ENCODE data around the gene ARL15.

Gene ARL15

DNA sequence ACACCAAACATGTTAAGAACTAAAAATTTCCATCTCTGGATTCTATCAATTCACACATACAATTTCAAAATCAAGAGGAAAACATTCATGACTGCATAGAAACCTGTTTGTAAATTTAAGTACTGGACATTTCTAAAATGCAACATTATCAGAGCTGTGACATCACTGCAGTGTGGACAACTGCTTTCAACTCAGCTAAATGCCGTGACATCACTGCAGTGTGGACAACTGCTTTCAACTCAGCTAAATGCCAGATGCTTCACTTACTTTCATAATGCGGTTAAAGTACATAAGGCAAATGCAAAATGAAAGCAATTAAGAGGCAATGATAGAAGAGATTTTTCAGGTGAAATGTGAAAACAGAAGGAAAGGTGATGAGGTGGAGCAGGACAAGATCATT is 161.5 kb downstream of the ARL15 start:
- TF ChIP-seq, protein P1, sequence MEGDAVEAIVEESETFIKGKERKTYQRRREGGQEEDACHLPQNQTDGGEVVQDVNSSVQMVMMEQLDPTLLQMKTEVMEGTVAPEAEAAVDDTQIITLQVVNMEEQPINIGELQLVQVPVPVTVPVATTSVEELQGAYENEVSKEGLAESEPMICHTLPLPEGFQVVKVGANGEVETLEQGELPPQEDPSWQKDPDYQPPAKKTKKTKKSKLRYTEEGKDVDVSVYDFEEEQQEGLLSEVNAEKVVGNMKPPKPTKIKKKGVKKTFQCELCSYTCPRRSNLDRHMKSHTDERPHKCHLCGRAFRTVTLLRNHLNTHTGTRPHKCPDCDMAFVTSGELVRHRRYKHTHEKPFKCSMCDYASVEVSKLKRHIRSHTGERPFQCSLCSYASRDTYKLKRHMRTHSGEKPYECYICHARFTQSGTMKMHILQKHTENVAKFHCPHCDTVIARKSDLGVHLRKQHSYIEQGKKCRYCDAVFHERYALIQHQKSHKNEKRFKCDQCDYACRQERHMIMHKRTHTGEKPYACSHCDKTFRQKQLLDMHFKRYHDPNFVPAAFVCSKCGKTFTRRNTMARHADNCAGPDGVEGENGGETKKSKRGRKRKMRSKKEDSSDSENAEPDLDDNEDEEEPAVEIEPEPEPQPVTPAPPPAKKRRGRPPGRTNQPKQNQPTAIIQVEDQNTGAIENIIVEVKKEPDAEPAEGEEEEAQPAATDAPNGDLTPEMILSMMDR (IDR thresholded peaks at IDR 0.05), result no peak
- no peaks in the 10 kb centered on the region for H3K27me3 ChIP-seq
- no peaks in the 10 kb centered on the region for H3K36me3 ChIP-seq
- no peak overlapping the region for H3K27ac ChIP-seq
- no peaks in the 10 kb centered on the region for H3K4me1 ChIP-seq (ENCODE audit: control insufficient read depth in 1 of 2, insufficient read depth in 1 of 2, low read depth in 1 of 2, low read length in 1 of 2)
- H3K4me3 ChIP-seq (ENCODE audit: low read depth in 1 of 2, low read length in 1 of 2), result no peak overlapping the region
- H3K9me3 ChIP-seq, result no peaks in the 10 kb centered on the region

DNA sequence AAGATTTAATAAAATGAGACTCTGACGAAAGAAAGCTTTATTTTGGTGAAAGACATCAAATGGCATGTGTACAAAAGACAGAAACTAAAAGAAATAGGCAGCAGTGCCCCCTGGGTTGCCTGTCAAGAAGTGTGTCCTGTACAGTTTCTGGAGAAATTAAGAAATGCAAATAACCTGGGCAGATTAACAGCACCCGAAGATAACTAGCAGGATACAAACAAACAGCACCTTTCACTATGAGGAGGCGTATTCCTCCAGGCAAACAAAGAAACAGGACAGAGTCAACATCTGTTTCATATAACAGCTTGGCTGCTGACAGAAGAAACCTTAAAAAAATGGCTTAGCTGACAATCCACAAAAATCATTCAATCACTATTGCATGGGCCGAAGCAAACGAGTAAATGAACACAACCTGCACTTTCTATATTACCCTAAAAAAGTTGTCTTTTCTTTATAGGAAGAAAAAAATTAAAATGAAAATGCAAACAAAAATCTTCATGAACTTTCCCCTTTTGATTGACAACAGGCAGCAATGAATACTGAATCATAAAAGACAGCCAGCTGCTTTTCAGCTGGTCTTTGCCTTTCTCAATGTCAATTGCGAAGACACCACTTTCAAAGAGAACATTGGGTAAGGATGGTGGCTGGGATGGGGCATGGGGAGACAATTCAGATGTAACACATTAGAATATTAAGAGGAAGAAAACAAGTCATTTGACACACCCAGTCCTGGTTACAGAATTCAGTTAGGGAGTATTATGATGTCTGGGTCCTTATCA is 162.1 kb downstream of the ARL15 start:
- H3K27me3 ChIP-seq, result no peaks in the 10 kb centered on the region
- H3K4me1 ChIP-seq (ENCODE audit: control insufficient read depth in 1 of 2, insufficient read depth in 1 of 2, low read depth in 1 of 2, low read length in 1 of 2), result no peaks in the 10 kb centered on the region
- no peaks in the 10 kb centered on the region for H3K36me3 ChIP-seq
- no peaks in the 10 kb centered on the region for H3K9me3 ChIP-seq
- TF ChIP-seq, protein P1 (IDR thresholded peaks at IDR 0.05), result no peak
- no peak overlapping the region for H3K27ac ChIP-seq
- H3K4me3 ChIP-seq (ENCODE audit: low read depth in 1 of 2, low read length in 1 of 2), result no peak overlapping the region

DNA sequence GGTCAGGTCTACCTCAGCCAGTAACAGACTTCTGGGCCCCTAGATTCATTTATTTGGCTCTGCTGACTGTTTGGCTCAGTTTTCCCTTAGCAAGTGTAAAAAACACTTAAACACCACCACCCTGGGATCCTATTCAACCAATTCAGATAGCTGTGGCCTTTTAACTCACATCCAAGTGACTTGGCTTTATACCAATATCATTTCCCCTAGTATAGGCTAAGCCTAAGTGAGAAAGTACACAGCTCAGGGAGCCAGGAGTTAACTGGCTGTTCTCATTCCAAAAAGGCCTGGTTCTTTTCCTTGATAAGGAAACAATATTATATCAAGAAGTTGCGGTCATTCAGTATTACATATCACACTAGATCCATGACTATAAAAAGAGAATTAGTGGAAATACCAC is 163.5 kb downstream of the ARL15 start:
- no peak overlapping the region for H3K4me3 ChIP-seq (ENCODE audit: low read depth in 1 of 2, low read length in 1 of 2)
- no peaks in the 10 kb centered on the region for H3K36me3 ChIP-seq
- H3K4me1 ChIP-seq (ENCODE audit: control insufficient read depth in 1 of 2, insufficient read depth in 1 of 2, low read depth in 1 of 2, low read length in 1 of 2), result no peaks in the 10 kb centered on the region
- H3K27ac ChIP-seq, result no peak overlapping the region
- TF ChIP-seq, protein P1 (IDR thresholded peaks at IDR 0.05), result no peak
- H3K27me3 ChIP-seq, result no peaks in the 10 kb centered on the region
- no peaks in the 10 kb centered on the region for H3K9me3 ChIP-seq

DNA sequence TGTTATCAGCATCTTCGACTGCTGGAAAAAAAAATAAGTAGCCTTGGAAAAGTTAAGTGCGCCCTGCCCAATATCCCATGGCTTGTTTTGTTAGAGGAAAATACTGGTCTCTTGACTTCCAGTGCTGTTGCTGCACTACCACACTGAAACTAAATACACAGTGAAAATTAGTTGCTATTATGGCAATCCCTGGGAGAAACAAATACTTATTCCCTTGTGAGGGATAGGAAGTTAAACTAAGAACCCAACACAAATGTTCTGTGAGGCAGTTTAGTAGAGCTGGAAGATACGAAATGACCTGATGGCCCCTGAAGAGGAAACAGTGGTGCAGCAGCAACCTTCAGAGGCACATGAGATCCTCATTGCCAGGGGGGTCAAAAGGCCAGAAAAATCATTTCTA is 164.0 kb downstream of the ARL15 start:
- Histone ChIP-seq H3K27me3 (no peaks in the 10 kb centered on the region), H3K4me1 (ENCODE audit: control insufficient read depth in 1 of 2, insufficient read depth in 1 of 2, low read depth in 1 of 2, low read length in 1 of 2) (no peaks in the 10 kb centered on the region), H3K36me3 (no peaks in the 10 kb centered on the region), H3K27ac (no peak overlapping the region), H3K4me3 (ENCODE audit: low read depth in 1 of 2, low read length in 1 of 2) (no peak overlapping the region), H3K9me3 (no peaks in the 10 kb centered on the region)
- TF ChIP-seq, protein P1 (IDR thresholded peaks at IDR 0.05), result no peak

DNA sequence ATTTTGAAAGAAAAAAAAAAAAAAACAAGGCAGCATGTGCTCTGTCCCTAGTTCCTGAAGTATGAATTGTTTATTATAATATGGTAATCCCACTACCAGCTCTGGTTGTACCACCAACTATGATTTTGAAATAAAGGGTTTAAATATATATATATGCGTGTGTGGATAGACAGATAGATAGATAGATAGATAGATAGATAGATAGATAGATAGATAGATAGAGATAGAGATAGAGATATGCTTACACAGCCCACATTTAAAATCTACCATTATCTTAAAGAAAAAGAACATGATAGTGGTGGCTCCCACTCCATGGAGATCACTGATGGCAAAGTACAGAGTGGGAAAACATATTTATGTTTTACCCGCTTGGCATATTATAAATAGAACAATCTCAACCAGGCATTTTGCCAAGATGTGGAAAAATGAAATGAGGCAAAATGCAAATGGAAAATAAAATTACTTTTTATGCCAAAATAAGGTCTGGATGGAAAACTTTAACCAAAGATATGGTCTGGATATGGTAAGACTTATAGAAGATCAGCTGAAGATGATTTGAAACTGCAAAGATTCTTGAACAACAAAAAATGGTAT is 170.0 kb downstream of the ARL15 start:
- TF ChIP-seq, protein P1 (IDR thresholded peaks at IDR 0.05), result no peak
- Histone ChIP-seq H3K36me3 (no peaks in the 10 kb centered on the region), H3K27me3 (no peaks in the 10 kb centered on the region), H3K4me1 (ENCODE audit: control insufficient read depth in 1 of 2, insufficient read depth in 1 of 2, low read depth in 1 of 2, low read length in 1 of 2) (no peaks in the 10 kb centered on the region), H3K9me3 (no peaks in the 10 kb centered on the region), H3K4me3 (ENCODE audit: low read depth in 1 of 2, low read length in 1 of 2) (no peak overlapping the region), H3K27ac (no peak overlapping the region)

All from neutrophil (primary cell).